Measurements from ENCODE around the gene GRIN3A.
"Not testable (repeated sequence)": the region's sequence is repeated elsewhere in the genome, so short reads cannot be mapped to it uniquely, and the experiment has no call there.

GRIN3A gene

DNA sequence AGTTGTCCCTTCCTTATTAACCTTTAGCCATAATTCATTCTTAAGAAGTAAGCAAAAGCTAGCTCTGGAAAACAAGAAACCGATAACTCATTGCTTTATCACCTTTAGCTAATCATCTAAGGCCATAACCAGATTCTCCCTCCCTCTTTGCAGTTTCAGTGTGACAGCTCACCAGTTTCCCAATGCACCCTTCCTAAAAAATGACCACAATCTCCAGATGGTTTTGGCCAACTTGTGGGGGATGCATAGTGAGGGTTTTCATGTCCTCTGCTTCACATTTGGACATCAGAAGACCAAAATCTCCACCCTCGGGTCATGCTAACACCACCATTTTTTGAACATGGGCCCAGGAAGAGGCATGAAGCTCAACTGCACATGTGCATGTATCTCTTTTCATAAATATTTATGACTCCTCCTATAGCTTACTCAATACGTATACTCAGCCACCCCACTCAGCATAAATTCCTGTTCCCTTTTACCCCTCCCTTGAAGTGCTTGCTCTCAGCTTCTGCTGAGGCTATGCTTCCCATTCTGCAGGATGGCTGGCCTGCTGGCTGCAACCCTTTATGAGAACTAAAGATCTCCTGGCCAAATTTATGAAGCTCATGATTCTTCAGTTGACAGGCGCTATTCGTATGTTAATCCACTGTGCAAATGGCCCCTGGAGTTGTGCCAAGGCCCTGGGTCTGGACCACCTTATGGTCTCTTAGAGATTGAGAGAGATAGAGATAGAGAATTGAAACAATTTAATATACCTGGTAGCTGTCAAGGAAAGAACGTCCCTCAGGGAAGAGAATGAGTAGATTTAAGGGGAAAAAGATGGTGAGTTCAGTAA lies 158.5 kb downstream of the GRIN3A start:
- no peak for DNase-seq (ENCODE audit: low spot score)
- no peak for FAIRE-seq

DNA sequence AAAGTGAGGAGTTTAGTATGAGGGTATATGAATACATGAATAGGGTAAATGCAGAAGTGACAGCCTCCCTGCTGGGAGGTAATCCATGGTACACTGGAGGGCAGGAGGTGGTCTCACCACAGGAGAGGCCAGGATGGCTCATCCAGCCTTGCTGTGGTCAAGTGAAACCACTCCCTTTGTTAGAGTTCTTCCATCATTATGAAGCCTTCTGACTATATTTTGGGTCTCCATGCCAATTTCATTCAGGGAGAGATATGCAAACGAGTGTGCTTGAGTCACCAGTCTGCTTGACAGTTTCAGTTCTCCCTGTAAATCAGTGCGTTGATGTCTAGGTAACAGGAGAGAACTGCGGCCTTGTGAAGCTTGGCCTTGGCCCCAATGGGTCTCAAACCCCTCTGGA lies 160.1 kb downstream of the GRIN3A start:
- DNase-seq (ENCODE audit: low spot score): no peak
- no peak for FAIRE-seq

DNA sequence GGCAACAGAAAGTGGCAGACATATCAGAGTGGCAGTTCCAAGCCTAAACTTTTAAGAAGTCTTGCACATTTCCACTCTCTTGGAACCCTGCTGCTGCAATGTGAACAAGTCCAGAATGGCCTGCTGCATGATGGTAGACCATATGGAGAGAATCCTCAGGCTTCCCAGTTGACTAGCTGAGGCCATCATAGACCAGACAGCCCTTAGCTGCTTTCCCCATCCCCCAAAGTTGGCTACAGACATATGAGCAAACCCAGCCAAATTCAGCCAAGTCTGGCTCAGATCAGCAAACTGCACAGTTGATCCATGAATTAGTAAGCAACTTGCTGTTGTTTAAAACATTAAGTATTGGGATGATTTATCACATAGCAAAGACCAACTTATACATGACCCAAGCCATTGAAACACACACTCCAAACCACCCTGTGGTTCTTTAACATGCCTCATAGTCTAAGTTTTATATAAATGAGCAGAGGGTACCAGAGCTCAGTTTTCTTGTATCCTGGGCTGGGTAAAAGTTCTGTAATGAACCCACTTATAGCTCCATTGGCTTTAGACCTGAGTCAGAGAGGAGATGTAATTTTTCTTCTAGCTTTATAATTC lies 163.6 kb downstream of the GRIN3A start:
- DNase-seq (ENCODE audit: low spot score) (no peak), FAIRE-seq (no peak)

DNA sequence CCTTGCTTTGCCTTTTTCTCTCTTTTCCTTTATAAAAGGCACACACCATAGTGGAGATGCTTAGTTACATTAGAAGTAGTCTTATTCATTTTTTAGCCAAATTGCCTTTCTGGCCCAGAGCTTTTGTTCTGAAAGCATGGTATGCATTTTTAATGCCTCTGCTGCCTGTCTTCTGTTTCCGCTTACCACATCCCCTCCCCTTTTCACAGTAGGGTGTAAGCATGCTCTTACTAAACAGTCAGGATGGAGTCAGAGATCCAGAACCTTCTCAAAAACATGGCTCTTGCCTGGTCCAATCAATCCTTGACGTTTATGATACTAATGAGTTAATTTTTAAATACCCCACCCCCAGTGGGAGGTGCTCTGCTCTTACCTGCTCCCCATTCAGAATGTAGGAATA lies 166.1 kb downstream of the GRIN3A start:
- DNase-seq (ENCODE audit: low spot score) (no peak), FAIRE-seq (no peak)

DNA sequence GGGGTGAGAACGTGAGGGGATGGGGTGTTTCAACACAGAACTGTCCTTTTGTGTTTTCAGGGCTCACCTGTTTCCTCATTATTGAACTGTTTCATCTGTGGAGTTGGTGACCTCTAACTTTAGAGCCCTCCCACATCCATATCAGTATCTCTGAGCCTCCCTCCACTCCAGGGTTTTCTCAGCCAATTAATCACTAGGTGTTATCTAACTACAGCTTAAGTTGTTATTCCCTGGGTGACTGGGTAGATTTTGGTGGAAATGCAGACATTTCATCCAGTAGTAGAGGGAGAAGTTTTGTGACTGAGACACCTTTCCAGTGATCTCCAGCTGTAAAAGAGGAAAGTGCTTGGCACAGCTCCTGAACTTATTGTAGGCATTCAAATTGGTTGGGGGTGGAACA lies 167.3 kb downstream of the GRIN3A start:
- FAIRE-seq (no peak), DNase-seq (ENCODE audit: low spot score) (no peak)

DNA sequence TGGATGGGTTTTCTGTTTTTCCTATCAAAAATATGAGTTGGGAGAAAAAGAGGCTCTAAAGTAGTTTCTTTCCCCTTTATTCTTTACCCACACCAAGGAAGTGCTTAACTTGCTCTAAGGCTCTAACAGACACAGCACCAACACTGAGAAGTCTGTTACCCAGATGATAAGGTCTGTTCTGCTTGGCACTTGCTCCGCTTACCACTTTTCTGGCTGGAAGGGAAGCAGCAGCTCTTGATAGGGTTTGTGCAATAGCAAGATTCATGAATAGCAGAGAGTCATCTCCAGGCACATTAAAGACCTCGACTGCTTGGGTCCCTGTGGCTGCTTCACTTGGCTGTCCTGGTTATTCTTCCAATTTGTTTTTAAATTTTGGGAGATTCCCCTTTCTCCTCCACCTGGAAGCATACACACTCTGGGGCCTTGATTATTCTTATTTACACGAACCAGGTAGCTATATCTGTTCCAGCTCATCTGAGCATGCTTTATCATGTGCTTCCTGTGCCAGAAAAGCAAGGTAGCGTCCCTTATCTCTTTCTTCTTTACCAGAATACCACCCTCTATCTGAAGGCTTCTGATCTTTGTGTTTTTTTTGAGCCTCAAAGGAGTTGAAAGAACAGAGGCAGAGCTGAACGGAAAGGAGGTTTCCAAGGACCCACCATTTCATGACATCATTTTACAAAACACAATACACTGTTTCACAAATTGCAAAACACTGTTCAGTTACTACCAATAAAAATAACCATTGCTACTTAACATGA lies 168.5 kb downstream of the GRIN3A start:
- FAIRE-seq: no peak
- no peak for DNase-seq (ENCODE audit: low spot score)

DNA sequence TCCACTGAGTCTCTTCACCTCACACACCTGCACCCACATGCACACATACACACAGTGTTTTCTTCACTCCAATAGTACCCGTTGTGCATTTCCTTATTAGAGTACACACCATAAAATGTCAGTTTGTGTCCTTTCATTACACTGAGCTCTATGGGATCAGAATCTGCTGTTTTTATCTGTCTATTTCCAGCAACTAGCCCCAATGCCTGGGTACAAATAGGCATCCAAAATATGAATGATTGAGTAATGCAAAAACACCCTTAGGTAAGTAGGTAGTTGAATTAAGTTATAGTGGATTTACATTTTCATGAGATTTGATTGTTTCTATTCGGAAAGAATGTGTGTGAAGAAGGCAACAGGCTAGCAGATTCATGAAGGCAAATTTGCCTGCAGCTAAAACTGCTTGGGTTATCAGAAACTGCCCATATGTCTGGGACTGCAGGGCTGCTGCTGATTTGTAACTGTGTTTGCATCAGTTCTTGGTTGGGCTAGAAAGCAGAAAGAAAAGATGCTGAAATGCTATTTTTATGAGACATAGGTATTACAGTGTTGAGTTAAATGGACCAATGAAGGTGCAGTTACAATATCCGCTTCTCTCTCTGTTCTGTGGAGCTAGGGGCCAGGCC lies 170.6 kb downstream of the GRIN3A start:
- FAIRE-seq: no peak
- no peak for DNase-seq (ENCODE audit: low spot score)

DNA sequence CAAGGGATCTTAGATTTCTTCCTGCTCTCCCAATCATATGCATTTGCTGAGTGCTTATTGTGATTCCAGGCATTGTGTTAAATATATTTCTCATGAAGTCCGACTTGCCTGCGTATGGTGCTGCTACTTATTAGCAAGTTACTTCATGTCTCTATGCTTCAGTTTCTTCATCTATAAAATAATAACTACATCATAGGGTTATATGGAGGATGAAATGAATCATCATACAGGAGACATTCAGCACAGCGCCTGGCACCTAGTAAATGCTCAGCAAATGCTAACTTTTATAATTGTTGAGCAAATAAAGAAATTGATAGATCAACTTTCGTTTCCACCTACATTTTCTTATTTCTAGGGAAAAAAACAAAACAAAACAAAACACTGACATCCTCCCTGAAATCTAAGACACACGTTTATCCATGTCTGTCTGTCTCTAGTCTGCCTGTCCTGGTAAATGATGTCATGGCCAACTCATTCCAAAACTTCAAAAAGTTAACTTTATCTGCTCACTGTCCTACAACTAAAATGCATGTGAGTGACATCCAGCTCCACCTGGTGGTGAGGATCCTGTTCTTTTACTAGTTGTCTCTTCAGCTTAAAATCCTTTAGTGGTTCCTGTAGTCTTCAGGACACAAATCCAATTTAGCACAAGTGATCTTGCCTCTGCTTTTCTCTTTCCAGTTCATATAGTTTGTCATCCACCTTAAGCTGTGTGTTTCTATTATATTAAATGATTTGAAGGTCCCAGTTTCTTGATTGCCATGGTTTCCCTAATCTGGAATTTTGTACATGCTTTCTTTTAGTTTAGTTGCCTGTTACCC lies 171.3 kb downstream of the GRIN3A start:
- FAIRE-seq (no peak), DNase-seq (ENCODE audit: low spot score) (peak; percentile 27)

DNA sequence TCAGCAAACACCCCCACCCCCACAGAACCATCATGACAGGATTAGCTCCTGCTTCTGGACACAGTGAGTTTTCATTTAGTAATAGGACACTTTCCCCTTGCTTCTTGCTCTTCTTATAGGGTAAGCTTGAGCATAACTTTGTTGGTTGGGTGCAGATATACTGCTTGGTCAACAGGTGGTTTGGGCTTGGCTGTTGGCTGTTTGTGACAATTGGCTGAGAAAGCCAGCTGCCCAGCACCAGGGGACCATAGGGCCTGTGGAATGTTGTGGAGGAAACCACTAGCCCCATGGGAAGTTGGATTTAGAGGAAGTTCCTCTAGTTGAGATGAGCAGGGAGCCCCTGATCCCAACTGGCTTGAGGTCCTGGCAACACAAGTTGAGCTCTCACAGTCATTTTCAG lies 174.2 kb downstream of the GRIN3A start:
- DNase-seq (ENCODE audit: low spot score): no peak
- FAIRE-seq: no peak

DNA sequence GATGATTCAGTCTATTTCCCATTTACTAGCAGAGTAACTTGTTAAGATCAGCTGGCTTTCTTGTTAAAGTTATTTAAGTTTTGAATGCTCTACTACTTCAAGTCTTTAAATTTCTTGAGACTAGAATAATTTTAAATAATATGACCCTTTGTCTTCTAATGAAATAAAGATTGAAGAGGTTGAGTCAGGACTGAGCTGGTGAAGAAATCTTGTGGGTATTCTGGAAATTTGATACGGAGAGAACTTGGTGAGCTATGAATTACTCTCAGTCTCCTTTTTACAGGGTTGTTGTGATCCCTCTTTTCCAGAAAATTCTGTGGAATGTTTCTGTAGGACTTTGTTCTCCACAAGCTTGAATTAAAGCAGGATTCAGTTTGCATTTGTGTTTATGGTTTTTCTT lies 175.5 kb downstream of the GRIN3A start:
- FAIRE-seq (no peak), DNase-seq (ENCODE audit: low spot score) (no peak)

DNA sequence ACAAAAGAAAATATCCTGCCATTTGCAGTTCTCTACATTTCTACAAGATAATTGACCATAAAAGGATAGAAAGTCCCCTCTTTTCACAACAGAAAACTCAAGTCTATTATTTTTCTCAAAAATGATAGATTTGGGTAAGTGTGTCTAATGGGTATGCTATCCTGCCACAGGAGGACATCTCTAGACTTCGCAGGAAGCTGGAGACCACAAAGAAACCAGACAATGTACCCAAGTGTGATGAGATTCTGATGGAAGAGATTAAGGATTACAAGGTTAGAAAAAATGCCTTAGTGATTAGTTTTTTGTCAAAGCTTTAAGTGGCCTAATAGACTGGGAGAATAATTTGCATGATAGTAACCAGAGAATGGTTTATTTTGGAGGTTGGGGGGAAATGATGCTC lies 176.7 kb downstream of the GRIN3A start:
- no peak for FAIRE-seq
- DNase-seq (ENCODE audit: low spot score): no peak

DNA sequence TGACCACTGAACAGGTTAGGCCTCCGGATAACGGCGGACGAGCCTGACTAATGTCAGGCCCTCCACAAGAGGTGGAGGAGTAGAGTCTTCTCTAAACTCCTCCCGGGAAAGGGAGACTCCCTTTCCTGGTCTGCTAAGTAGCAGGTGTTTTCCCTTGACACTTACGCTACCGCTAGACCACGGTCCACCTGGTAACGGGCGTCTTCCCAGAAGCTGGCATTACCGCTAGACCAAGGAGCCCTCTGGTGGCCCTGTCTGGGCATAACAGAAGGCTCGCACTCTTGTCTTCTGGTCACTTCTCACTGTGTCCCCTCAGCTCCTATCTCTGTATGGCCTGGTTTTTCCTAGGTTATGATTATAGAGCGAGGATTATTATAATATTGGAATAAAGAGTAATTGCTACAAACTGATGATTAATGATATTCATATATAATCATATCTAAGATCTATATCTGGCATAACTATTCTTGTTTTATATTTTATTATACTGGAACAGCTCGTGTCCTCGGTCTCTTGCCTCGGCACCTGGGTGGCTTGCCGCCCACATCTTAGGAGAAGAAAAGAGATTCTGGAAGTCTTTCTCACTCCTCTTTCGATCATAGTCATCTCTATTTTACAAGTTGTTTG lies 188.9 kb downstream of the GRIN3A start:
- DNase-seq (ENCODE audit: low spot score); FAIRE-seq: not testable (repeated sequence)

DNA sequence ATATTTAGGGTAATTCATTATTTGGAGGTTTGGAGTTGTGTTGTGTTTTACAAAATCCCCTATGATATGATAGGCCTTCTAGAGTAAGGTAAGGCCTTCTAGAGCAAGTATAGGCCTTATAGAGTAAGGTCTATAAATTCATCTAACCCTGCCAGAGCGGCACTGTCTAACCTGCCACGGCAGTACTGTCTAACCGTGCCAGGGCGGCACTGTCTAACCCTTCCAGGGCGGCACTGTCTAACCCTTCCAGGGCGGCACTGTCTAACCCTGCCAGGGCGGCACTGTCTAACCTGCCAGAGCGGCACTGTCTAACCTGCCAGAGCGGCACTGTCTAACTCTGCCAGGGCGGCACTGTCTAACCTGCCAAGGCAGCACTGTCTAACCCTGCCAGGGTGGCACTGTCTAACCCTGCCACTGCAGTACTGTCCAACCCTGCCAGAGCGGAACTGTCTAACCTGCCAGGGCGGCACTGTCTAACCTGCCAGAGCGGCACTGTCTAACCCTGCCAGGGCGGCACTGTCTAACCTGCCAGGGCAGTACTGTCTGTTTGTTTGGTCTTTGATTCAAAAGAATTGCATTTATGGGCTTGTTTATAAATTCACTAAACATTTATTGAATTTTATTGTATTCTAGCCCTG lies 195.2 kb downstream of the GRIN3A start:
- FAIRE-seq (no peak), DNase-seq (ENCODE audit: low spot score) (no peak)

DNA sequence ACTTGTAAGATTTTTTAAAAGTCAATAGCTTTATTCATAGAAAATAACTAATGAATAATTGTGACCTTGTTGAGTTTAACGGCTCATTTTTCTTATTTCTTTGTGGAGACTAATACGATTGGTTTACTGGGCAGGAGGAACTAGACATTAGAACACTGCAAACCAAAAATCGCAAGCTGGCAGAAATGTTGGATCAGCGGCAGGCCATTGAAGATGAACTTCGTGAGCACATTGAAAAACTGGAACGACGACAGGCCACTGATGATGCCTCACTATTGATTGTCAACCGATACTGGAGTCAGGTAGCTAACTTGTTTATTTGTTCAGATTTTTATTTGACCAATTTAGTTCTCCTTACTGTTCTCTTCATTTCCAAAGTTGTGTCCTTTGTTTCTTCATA lies 198.4 kb downstream of the GRIN3A start:
- DNase-seq (ENCODE audit: low spot score): no peak
- no peak for FAIRE-seq

DNA sequence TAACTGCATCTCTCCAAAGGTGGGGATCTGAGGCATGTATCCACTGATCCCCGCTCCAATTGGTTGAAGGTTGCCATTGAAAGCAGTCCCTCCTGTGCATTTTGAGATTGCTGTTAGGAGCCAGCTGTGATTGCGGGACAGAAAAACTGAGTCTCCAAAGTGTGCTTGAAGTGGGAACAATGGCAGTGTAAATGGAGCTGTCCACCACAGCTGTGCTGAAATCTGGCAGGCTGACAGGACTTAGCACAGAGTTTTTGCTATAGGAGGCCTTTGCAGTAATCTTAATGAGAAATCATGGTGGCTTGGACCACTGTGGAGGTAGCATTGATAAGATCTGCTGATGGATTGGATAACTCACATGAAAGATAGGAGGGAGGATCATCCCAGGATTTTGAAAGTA lies 201.5 kb downstream of the GRIN3A start:
- DNase-seq (ENCODE audit: low spot score) (no peak), FAIRE-seq (no peak)

DNA sequence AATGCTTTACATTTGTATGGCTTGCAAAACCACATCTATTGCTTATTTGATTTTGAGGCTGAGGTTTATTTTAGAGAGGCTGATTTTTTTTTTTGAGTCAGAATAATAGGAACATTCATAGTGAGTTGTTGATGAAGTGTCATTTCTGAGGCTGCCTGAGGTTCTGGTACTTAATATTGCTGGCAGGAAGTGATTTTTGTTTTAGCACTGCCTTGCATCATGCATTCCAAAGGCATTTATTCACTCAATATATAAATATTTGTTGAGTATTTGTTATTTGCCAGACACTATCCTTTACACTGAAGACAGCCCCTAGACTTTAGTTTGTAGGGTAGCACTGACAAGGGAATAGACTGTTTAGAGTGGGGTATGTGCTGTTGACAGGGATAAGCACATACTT lies 202.1 kb downstream of the GRIN3A start:
- DNase-seq (ENCODE audit: low spot score): no peak
- FAIRE-seq: no peak

DNA sequence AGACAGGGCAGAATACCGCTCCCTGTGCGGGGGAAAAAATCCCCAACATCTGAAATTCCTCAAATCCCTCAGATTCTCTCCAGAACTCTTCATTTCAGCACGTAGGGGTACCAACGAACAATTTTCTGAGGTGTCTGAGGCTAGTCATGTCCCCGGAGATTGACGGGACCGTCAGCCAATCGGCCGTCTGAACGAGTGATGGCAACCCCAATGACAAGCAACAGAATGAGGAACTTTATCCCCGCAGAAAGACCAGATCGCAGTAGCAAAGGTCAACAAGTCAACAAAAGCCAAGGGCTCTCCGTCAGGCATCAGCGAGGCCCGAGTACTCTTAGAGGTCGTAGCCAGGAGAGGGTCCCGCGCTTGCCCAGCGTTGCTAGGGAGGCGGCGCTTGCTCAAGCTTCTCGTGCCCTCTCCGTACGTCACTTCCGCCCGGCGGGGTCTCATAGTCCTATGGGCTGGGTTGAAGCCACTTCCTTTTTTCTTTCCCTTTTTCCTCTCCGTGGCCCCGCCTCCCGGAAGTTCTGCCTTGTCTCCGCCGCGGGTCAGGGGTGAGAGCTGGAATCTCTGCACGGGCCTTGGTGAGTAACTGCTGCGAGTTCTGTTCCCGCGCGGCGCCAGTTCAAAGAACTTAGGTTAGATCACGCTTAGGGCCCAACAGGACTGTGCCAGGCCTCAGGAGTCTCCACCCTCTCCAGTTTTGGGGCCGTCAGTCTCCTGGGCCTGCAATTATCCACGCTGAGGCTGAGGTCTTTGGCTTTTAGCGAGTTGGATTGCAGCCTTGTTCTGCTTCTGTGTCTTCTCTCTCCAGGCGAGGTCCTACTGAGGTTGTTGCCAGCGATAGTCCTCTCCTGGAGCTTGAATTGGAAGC lies 204.9 kb downstream of the GRIN3A start, which contains the start of gene RNF20:
RNF20 (plus strand) TSS at position 520 of the 871 bp plus-strand sequence. CDS start 1,571 bp downstream, outside the sequence.
- DNase-seq (ENCODE audit: low spot score) (peak; percentile 97), FAIRE-seq (no peak)

DNA sequence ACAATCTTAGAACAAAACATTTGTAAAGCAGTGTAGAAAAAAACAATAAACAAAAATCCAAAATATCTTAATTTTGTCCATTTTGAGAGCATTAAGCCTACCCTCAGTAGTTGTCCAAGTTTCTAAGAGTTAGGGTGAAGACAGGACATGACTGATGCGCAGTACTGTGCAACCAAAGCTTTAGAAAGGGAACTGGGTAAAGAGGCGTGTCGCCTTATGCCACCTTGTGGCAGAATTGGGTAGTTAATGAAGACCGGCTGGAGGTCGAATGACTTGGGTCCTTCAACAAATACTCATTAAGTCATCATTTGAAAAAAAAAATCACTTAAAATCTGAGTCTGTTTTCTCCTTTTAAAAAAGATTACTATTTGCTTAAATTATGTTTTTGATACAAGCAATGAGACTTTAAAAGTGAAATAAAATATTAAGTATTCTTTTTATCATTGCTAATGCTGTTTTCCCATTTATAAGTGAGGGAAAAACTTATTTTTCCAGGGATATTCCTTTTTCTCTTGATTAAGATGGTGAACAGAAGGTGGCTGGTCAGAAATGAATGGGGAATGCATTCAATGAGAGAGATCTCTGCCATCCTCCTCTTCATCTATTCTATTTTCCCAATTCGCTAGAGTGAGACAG lies 208.3 kb downstream of the GRIN3A start:
- DNase-seq (ENCODE audit: low spot score) (peak; percentile 67), FAIRE-seq (no peak)

DNA sequence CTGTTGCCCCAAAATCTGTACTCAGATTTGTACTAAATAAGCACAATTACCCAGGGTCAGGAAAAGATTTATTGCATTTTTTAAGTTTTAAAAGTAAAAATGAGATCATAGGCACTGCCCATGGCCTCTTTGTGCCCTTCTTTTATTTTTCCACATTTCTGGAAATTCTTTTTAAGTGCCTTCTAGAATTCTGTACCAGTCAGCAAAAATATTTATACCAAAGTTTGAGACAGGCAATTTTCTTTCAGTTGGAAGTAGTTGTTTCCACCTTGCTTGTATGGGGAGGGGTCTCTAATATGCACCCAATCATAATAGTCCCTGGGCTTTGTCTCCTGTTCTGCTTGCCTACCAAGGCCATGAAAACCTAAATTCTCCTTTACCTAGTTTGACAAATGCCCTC lies 210.4 kb downstream of the GRIN3A start:
- FAIRE-seq (no peak), DNase-seq (ENCODE audit: low spot score) (no peak)
